GM15510 (cell line): ENCODE data around the gene GP2.

Source experiments
- POLR2A ChIP-seq: IDR thresholded peaks from 3 replicates; pipeline ENCODE4 v1.6.1; 2011; ENCODE audit warnings: borderline replicate concordance; ENCODE audit not compliant: insufficient read length; ENCODE audit errors: extremely low read depth

The GP2 gene

DNA sequence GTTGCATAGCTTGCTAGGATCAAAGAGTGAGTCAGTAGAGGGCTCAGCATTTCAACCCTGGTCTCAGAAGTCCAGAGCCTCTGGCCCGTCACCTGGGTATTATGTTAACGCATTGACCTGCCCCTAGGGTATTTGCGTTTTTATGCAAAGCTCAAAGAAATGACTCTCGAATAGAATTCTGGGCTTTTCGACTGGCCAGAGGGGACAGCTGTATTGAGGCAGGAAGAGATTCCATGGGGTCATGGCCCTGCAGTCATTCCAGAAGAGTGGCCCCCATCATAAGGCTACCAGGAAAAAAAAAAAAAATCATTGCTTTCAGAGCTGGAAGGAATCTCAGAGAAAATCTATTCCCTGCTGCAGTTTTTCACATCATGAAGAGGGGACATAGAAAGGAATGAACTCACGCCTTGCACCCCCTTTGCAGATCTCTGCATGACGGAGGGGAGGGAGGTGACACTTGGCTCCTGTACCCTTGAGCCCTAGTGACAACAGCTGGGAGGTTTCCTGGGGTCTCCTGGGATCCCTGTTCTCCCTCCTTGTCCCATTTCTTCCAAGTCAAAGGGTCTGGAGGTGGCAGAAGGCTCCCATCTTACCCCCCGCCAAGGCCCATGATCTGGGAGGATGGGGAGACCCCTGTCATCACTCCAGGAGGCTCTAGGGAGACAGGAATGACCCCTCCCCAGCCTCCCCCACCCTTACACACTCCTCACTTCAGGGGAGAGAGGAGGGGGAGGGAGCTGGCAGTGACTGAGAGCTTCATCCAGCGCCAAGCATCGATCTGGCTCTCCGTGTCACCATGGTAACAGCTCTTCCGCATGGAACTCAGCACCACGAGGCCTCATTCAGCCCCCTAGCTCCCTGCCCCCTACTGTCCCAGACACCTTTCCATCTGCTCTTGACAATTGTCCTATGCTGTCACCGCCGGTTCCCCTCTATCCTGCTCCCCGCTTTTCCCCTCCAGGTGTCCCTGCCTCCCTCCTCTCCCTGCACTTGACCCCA lies 35.8 kb downstream of the GP2 start:
- no peak for TF ChIP-seq POLR2A

DNA sequence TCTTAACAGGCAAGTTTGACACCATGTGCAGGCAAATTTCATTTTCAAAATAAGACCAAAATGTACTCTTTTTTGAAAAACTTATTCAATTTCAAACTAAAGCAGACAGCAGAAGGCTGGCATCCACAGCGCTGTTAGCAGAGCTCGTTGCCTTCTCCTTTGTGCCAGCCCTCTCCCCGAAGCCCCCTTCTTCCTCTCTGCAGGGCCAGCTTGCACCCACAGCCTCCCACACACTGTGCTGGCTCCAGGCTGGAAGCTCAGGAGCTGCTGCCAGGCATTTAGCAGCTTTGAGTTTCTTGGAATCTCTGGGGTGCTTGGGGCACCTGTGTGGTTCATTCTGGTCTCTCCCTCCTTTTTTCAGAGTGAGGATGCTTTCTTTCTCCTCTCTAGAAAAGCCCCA lies 37.7 kb downstream of the GP2 start:
- TF ChIP-seq POLR2A, result no peak

DNA sequence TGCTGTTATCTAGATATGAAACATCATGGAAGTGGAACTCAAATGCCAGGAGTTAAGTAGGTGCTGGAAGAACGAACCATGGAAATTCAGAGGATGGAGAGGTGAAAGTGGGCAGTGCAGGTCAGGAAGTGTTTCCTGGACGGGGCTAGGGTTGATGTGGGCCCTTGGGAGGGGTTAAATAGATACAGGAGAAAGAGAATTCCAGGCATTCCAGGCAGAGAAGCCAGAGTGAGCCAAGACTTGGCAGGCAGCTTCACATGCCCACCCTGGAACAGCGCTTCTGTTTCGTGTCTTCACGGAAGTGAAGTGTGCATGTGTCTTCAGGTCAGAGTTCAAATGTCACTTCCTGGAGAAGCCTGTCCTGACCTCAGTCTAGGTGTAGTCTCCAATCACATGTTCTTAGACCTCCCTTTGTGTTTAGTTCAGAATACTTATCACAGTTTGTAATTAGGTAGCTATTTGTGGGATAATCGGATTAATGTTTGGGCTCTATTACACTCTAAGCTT lies 41.3 kb downstream of the GP2 start:
- no peak for TF ChIP-seq POLR2A

- no peak for TF ChIP-seq POLR2A
Observed at GRCh38 chr16:20280259-20280658, 47.1 kb downstream of the GP2 start.

GRCh38 chr16:20271893-20272292 lies 55.4 kb downstream of the GP2 start:
- no peak for TF ChIP-seq POLR2A

- no peak for TF ChIP-seq POLR2A
Observed at GRCh38 chr16:20268409-20268808, 58.9 kb downstream of the GP2 start.

- no peak for TF ChIP-seq POLR2A
Observed at GRCh38 chr16:20265019-20265418, 62.3 kb downstream of the GP2 start.

DNA sequence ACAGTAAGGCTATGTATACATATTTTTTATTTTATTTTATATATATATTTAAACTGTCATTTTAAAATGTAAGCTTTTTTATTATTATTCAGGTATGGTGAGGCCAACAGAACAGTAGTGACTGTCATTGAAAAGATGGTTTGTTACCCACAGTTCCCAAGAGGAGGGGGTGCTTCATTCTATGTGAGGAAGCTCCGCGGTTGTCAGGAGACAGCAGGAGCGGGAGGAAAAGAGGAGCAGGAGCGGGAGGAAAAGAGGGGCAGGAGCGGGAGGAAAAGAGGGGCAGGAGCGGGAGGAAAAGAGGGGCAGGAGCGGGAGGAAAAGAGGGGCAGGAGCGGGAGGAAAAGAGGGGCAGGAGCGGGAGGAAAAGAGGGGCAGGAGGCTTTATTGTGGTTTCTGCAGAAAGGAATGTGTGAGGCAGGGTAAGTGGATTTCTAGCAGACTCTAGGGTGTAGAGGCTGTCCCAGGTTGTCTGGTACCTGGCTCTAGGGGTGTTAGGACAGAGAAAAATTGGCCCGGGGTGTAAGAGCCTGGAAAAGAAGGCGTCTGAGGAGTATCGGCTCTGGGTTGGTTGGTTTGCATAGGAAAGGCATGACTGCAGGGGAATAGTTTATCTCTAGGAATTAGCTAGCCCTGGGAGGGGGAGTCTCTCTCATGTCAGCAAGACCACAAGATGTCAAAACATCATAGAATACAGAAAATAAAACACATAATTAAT lies 64.0 kb downstream of the GP2 start:
- no peak for TF ChIP-seq POLR2A

DNA sequence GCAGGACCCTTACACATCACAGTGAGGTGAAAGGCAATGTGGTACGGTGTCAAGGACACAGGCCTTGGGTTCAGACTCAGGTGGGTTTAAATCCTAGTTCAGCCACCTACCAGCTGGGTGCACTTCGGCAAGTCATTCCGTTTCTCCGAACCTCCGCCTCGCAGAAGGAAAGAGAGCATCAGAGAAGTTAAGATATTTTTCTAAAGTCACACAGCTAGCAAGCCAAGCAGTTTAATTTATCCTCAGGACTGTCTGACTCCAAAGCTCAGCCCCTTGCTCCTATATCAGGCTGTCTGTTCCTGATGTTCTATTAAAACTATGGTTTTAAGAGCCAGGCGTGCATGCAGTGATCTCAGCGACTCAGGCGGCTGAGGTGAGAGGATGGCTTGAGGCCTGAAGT lies 65.1 kb downstream of the GP2 start:
- no peak for TF ChIP-seq POLR2A

DNA sequence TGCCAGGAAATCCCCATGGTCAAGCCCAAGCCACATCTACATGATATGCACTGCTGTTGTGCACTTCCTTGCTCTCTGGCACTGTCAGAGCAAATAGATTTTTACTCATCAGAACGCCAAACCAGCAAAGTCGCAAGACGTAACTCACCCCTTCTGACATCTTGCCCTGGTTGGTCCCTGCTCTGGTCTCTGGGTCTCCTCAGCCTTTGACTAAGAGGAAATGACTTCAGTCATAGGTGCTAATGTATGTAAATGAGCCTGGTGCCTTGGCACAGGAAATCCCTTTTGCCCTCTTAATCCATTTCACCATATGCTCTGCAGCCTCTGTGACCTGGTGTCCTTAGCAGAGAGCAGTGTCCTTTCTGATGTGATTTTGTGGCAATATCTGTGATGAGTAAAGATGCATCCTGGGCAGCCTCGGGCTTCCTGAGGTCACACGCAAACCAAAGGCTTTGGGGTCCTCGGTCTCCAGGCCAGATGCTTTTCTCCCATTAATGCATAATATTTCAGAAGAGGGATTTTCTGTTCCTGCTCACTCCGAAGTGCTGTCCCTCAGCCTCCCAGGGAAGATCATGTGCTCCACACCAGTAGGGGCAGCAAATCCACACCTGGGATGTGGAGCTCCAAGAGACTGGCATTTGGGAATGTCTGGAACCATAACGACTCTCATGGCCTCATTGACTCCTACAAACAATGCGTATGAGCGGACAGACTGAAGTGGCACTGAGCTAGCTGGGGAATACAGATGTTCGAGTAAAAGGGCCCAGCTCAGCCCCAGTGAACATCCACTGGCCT lies 66.9 kb downstream of the GP2 start:
- no peak for TF ChIP-seq POLR2A
